Stimulated activated CD4-positive, alpha-beta T cell treated with anti-CD3 and anti-CD28 coated beads, Interleukin-4, amount 100 ng/mL, for 48 hours (primary cell): Measurements from ENCODE around the gene PTPRN.

Experiments
- DNase-seq, 2 donors: peaks; one replicate each; pipeline ENCODE4 v3.0.0-alpha.2; 2020; ENCODE audit warnings: low read depth in 2 of 2

Gene PTPRN

GRCh38 chr2:219245148-219245898 lies 63.9 kb downstream of the PTPRN start, which contains the start of the genes GLB1L and STK16:
Gene GLB1L (minus strand): TSS chr2:219245444. CDS start chr2:219243573, 1,871 bp downstream.
Gene STK16 (plus strand): TSS chr2:219245479. CDS start chr2:219246000, 521 bp downstream.
- peak; percentile 85 to 89 for DNase-seq

GRCh38 chr2:219244789-219245147 lies 64.4 kb downstream of the PTPRN start:
- no peak for DNase-seq

DNA sequence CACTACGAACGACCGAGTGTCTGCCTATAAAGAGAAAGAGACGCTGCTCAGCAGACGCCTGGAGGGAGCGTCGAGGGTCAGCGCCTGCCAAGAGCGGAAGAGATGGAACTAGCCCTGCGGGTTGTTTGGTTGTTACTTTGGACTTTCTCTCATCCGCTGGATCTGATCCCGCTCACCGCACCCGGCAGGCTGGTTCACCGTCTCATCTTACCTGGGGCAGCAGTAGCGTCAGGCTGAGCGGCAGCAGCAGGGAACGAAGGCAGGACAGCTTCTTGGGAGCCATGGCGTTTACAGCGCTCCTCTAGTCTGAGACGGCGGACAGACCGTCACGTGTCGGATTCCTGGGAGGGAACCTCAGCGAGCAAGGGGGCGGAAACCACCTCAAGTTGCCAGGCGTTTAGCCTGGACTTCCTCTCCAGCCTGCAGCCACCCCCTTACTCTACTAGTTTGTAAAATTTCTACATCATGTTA lies 65.9 kb downstream of the PTPRN start:
- DNase-seq, result no peak
